Keratinocyte (primary cell): ENCODE results near the gene CGB5. TPM values are rescaled to one million over a fixed set of nuclear protein-coding genes. Genes with fewer than 3 reads are reported as not detected.

Source experiments
- DNase-seq: peaks from one replicate; pipeline ENCODE4 v3.0.0-alpha.2; 2011; ENCODE audit warnings: low read depth, missing footprints, low spot score
- FAIRE-seq: peaks from 2 replicates; lab custom pipeline; 2011; peaks lifted over from hg19 to GRCh38; lab: Jason Lieb, UNC
- H2AFZ ChIP-seq: 2 replicates; pipeline ENCODE4 v1.6.0; 2012; ENCODE audit warnings: low read length, control low read depth, inconsistent platforms; ENCODE audit not compliant: control insufficient read depth
- H3K27ac ChIP-seq: 2 replicates; pipeline ENCODE4 v1.5.1; 2011; ENCODE audit warnings: low read length; ENCODE audit not compliant: control insufficient read depth, insufficient read depth
- H3K27me3 ChIP-seq: 3 replicates; pipeline ENCODE4 v1.6.0; 2011; ENCODE audit warnings: low read length; ENCODE audit not compliant: control insufficient read depth, insufficient read depth; ENCODE audit errors: extremely low read depth
- H3K36me3 ChIP-seq, 2 experiments: 2 replicates in 1 of 2; 3 replicates in 1 of 2; pipeline ENCODE4 v1.5.1; 2011; ENCODE audit warnings: low read length in 2 of 2, mild to moderate bottlenecking in 1 of 2; ENCODE audit not compliant: control insufficient read depth in 2 of 2, insufficient read depth in 2 of 2; ENCODE audit errors: extremely low read depth in 1 of 2
- H3K4me1 ChIP-seq: 3 replicates; pipeline ENCODE4 v1.5.1; 2011; ENCODE audit warnings: low read length; ENCODE audit not compliant: control insufficient read depth, insufficient read depth; ENCODE audit errors: extremely low read depth
- H3K4me2 ChIP-seq: 3 replicates; pipeline ENCODE4 v1.6.0; 2011; ENCODE audit warnings: low read depth, low read length; ENCODE audit not compliant: control insufficient read depth, insufficient read depth; ENCODE audit errors: extremely low read depth
- H3K4me3 ChIP-seq, 3 experiments: fragments of 200-600 bp in 1 of 3; sonication (generic) in 1 of 3; 2 replicates in 2 of 3; 3 replicates in 1 of 3; pipeline ENCODE4 v1.5.1; 2011 to 2016; ENCODE audit warnings: low read length in 3 of 3, mild to moderate bottlenecking in 3 of 3, control low read depth in 2 of 3, inconsistent platforms in 1 of 3, low read depth in 1 of 3, mixed read lengths in 1 of 3, mixed run types in 1 of 3, moderate library complexity in 1 of 3; ENCODE audit not compliant: control insufficient read depth in 2 of 3, insufficient read depth in 2 of 3; ENCODE audit errors: extremely low read depth in 1 of 3
- H3K79me2 ChIP-seq: 2 replicates; pipeline ENCODE4 v1.6.0; 2012; ENCODE audit warnings: low read length; ENCODE audit not compliant: control insufficient read depth, insufficient read depth
- H3K9ac ChIP-seq: 3 replicates; pipeline ENCODE4 v1.6.0; 2011; ENCODE audit warnings: low read length; ENCODE audit not compliant: control insufficient read depth, insufficient read depth; ENCODE audit errors: extremely low read depth
- H3K9me1 ChIP-seq: 3 replicates; pipeline ENCODE4 v1.6.0; 2011; ENCODE audit warnings: low read length; ENCODE audit not compliant: control insufficient read depth, insufficient read depth; ENCODE audit errors: extremely low read depth
- H3K9me3 ChIP-seq: 2 replicates; pipeline ENCODE4 v1.5.1; 2012; ENCODE audit warnings: low read depth, low read length; ENCODE audit not compliant: control insufficient read depth
- H4K20me1 ChIP-seq: 3 replicates; pipeline ENCODE4 v1.6.0; 2011; ENCODE audit warnings: low read length; ENCODE audit not compliant: control insufficient read depth, insufficient read depth; ENCODE audit errors: extremely low read depth
- CTCF ChIP-seq, 3 experiments: IDR thresholded peaks in 1 of 3; conservative IDR thresholded peaks in 1 of 3; optimal IDR thresholded peaks in 1 of 3; 2 replicates in 2 of 3; 3 replicates in 1 of 3; pipeline versions ENCODE3 to v1.5.1; 2011; ENCODE audit warnings: low read length in 3 of 3, mild to moderate bottlenecking in 3 of 3, moderate library complexity in 2 of 3, control low read depth in 1 of 3, inconsistent platforms in 1 of 3; ENCODE audit not compliant: insufficient read depth in 2 of 3; ENCODE audit errors: extremely low read depth in 1 of 3
- EZH2 ChIP-seq: IDR thresholded peaks from one replicate; pipeline ENCODE4 v1.6.1; 2012; ENCODE audit warnings: inconsistent platforms, mild to moderate bottlenecking, low read length, moderate library complexity
- dilution Hi-C: fragments of 300-500 bp; cut with MboI; formaldehyde crosslinking; loops from one replicate; pipeline ENCODE4 v1.7.0; 2020; ENCODE audit warnings: low sequenced_read_pairs; ENCODE audit not compliant: extremely low pct_ligation_motif_present
- polyA plus RNA-seq, 5 experiments: library from polyadenylated mRNA; depleted of rRNA in 3 of 5; stranded (reverse) in 3 of 5; stranded (forward) in 1 of 5; unstranded in 1 of 5; fragments of >200 nt; gene quantifications; 1 replicate in 1 of 5; 2 replicates in 3 of 5; 3 replicates in 1 of 5; pipeline versions ENCODE4 v1.2.1 to v1.2.3, GENCODE V29; 2011 to 2012; ENCODE audit warnings: missing spikeins in 2 of 5, low read depth in 1 of 5, low replicate concordance in 1 of 5

CGB5 gene
- polyA plus RNA-seq, 1 donor (not counting 4 experiments of a cell fraction or from before 2014, with no cell fraction given), result 0.21 TPM

DNA sequence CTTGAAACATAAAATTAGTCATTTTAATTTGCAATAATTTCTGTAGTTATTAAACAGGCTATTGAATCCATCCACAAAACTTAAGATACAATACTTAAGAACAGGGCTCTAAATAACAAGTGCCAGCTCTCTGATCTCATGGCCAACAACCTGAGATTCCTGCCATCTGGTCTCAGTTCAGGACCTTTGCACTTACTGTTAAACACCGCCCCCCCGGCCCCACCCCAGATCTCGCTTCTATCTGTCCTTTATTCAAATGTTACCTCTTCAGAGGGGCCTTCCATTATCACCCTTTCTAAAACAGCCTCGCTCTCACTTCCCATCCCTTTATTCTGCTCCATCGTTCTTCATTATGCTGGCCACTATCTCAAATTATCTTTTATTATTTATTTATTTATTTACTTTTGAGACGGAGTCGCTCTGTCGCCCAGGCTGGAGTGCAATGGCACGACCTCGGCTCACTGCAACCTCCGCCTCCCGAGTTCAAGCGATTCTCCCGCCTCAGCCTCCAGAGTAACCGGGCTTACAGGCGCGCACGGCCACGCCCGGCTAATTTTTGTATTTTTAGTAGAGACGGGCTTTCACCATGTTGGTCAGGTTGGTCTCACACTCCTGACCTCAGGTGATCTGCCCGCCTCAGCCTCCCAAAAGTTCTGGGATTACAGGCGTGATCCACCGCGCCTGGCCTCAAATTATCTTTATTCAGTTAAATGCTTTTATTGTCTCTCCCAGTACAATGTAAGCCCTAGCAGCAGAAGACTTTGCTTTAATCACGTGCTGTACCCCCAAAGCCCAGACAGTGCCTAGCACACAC lies 40.8 kb downstream of the CGB5 start:
- Histone ChIP-seq H4K20me1 (peaks cover 16% of the 10 kb centered on the region), H3K9me3 (no peaks in the 10 kb centered on the region), H3K4me3 (peak overlapping the region; percentile 24 to 88 (median 75)), H3K36me3 (peaks cover 7 to 15% of the 10 kb centered on the region in 2 experiments), H3K27ac (peak overlapping the region; percentile 83), H2AFZ (peak overlapping the region; percentile 79), H3K9ac (peak overlapping the region; percentile 91), H3K9me1 (no peaks in the 10 kb centered on the region), H3K4me1 (peaks cover 16% of the 10 kb centered on the region), H3K79me2 (peaks cover 39% of the 10 kb centered on the region), H3K27me3 (no peaks in the 10 kb centered on the region), H3K4me2 (peak overlapping the region; percentile 79)
- dilution Hi-C loops, result no loop called here
- no peak for DNase-seq
- TF ChIP-seq CTCF (optimal IDR thresholded peaks at IDR 0.05 in 1 of 3, IDR thresholded peaks at IDR 0.05 in 1 of 3, conservative IDR thresholded peaks at IDR 0.05 in 1 of 3; ENCODE audit: extremely low read depth in 1 of 3, insufficient read depth in 2 of 3, low read length in 3 of 3) (no peak), EZH2 (no peak)
- no peak for FAIRE-seq

DNA sequence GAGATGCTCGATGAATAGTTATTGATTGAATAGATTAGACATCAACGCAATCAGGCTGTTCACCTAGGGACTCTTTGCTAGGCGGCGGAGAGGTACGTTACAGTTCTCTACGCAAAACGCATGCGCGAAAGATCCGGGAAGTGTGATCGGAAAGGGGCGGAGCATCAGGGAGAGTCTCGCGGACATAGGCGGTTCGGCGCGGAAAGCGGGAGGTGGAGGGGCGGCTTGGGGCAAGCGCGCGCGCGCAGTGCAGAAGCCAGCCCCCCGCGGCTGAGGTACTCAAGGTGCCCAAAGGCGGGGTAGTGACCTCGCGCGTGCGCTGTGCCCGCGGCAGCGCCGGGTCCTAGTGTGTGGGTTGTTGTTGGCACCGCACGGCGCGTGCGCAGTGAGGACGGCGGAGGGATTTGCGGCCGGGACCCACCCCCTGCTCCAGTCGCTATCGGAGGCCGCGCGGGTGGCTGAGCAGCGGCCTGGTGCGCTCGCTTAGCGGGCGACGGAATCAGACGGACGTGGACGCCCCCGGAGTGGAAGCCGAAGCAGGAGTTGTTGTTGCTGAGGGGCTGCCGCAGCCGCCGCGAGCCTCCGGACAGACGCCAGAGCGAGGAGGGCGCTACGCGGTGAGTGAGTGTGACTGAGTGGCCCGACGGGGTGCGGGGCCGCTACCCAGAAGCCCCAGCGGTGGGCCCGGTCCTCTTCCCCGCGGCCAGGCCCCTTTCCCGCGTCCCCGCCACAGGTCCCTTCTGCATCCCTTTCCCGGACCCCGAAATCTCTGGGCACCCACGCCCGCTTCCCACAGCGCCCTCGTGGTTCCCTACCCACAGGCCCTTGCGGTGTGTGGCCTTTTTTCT lies 41.6 kb downstream of the CGB5 start, which contains the start of gene SNRNP70:
Gene SNRNP70, plus strand, starts transcription at position 432 of the 848 bp plus-strand sequence. CDS start 964 bp downstream, outside the sequence.
- H4K20me1 ChIP-seq, result peaks cover 18% of the 10 kb centered on the region
- dilution Hi-C loops, result no loop called here
- H3K9me1 ChIP-seq, result no peaks in the 10 kb centered on the region
- H2AFZ ChIP-seq, result peak within 1 kb of the TSS; percentile 89
- H3K27ac ChIP-seq, result peak within 1 kb of the TSS; percentile 83
- H3K79me2 ChIP-seq, result peaks cover 46% of the 10 kb centered on the region
- peak within 1 kb of the TSS; percentile 84 for H3K4me2 ChIP-seq
- peak; percentile 34 for FAIRE-seq
- H3K36me3 ChIP-seq, result peaks cover 12 to 21% of the 10 kb centered on the region in 2 experiments
- H3K9me3 ChIP-seq, result no peaks in the 10 kb centered on the region
- H3K9ac ChIP-seq, result peak within 1 kb of the TSS; percentile 91
- H3K4me1 ChIP-seq, result peaks cover 16% of the 10 kb centered on the region
- peak; percentile 95 for DNase-seq
- no peaks in the 10 kb centered on the region for H3K27me3 ChIP-seq
- peak within 1 kb of the TSS; percentile 39 to 88 (median 75) for H3K4me3 ChIP-seq
- TF ChIP-seq EZH2 (no peak), CTCF (optimal IDR thresholded peaks at IDR 0.05 in 1 of 3, IDR thresholded peaks at IDR 0.05 in 1 of 3, conservative IDR thresholded peaks at IDR 0.05 in 1 of 3; ENCODE audit: extremely low read depth in 1 of 3, insufficient read depth in 2 of 3, low read length in 3 of 3) (no peak)
